AG09309 (cell line): ENCODE measurements around the gene MAMSTR.
"Not testable (repeated sequence)": the region's sequence is repeated elsewhere in the genome, so short reads cannot be mapped to it uniquely, and the experiment has no call there.

Source experiments
- DNase-seq: peaks from one replicate; pipeline ENCODE4 v3.0.0-alpha.2; 2010; ENCODE audit warnings: low read depth
- H3K4me3 ChIP-seq: 2 replicates; pipeline ENCODE4 v1.5.1; 2011; ENCODE audit warnings: mild to moderate bottlenecking, low read depth, low read length, moderate library complexity; ENCODE audit not compliant: control insufficient read depth
- CTCF ChIP-seq: IDR thresholded peaks from 2 replicates; pipeline ENCODE4 v1.5.1; 2011; ENCODE audit warnings: mild to moderate bottlenecking, low read depth, low read length, inconsistent platforms; ENCODE audit not compliant: insufficient read depth, control insufficient read depth; ENCODE audit errors: missing control alignments

MAMSTR gene

DNA sequence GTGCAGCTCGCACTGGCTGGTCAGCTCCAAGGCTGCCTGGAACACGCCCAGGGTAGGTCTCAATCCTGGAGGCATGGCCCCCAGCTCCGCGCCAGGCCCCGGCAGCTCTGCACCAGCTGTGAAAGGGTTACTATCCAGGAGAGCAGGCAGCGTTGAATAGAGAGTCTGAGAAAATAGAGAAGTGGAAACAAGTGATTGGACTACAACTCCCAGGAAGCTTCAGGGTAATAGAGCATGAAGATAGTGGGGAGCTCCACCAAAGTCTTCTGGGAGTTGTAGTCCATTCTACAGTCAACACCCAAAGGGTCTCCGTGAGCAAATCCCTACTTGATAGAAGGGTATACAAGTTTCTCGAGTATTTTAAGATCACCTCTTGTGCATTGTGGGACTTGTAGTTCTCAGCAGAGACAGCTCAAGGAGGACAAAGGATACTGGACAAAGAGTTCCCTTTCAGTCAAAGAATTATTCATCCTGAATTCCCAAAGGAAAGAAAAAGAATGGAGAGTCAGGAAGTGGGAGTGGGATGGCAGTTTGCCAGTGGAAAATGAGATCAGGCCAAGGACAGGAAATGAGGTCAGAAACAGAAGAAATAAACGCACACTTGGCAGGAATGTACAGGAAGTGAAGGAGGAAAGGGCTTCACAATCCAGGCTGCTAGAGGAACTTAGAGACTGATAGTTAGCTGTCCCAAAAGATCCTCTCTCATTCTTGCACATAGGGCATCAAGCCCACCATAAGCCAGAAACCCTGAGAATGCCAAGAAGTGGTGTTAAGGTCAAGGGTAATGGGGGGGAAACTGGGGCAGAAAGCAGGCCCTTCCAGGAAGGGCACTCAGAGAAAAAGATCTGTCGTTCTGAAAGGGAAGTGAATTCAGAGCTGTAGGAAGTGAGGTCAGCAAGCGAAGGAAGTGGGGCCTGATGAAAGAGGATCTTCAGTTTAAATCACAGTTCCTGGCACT lies 5.5 kb upstream of the MAMSTR start:
- DNase-seq: no peak
- H3K4me3 ChIP-seq: no peak overlapping the region
- TF ChIP-seq CTCF: no peak

- TF ChIP-seq CTCF: no peak
- no peak for DNase-seq
- no peak overlapping the region for H3K4me3 ChIP-seq
Measured at GRCh38 chr19:48722196-48722708, 2.7 kb upstream of the MAMSTR start.

DNA sequence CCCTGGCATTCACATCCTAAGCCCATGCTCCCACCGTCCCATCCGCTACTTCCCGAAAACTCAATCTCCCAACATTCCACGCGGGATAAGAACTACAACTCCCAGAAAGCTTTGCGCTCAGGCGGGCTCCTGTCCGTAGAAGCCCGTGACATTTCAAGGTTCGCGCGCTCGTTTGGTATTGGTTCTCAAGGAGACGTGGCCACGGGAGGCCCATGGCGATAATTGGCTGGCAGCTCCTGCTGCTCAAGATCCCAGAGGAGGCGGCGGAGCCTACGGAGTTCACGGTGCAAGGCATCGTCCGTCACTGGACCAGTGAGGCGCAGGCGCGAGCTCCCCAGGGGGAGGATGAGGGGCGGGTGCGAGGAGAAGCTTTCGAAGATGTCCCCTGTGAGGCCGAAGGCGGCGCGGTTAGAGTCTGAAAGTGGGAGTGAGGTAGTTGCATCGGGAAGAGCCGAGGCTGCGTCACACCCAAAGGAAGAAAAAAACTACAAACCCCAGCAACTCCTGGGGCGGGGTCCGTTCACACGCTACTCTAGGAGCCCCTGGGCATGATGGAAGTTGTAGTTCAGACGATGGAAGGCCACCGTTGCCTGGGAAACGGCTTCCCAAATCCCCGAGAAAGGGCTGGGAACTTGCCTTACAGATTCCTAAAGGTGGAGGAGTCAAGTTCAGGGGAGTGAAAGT lies 1.2 kb upstream of the MAMSTR start:
- DNase-seq: peak; percentile 97
- TF ChIP-seq CTCF: no peak
- H3K4me3 ChIP-seq: peak overlapping the region; percentile 82

DNA sequence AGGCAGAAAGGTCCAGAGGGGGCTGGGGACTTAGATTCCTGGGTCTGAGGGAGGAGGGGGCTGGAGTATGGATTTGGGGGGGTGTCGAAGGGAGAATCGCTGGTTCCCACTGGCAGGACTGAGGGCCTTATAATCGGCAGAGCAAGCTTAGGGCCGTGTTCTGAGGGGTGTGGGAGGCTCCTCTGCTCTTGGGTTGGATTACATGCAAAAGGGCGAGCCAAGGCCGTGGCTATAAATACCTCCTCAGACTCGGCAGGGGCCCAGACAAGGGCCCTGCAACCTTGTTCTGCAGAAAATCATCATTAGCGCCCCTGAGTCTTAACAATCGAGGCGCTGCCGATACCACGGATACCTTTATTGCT lies 707 bp upstream of the MAMSTR start:
- H3K4me3 ChIP-seq: peak overlapping the region; percentile 16
- TF ChIP-seq CTCF: no peak
- no peak for DNase-seq

DNA sequence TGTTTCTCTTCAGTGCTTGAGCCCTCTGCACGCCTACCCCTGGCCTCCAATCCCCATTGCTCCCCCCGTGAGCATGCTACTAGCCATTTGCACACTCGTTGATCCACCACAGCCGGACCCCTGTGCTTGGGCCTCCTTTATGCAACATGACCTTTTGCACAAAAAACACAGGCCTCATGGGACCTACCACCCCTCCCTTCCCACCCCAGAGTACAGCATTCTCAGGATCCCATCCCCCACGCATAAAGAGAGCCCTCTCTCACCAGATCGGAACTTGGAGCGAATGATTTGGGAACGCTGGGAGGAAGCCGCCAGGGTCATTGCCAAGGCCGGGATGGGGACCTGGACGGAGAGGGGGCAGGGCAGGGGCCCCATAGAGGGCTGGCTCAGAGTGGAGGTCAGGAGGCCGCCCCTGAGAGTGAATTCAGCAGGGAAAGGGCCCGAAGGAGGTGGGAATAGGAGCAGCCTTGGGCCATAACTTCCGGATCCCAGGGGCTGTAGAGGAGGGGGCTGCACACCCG lies 754 bp downstream of the MAMSTR start:
- no peak for TF ChIP-seq CTCF
- no peak for DNase-seq

DNA sequence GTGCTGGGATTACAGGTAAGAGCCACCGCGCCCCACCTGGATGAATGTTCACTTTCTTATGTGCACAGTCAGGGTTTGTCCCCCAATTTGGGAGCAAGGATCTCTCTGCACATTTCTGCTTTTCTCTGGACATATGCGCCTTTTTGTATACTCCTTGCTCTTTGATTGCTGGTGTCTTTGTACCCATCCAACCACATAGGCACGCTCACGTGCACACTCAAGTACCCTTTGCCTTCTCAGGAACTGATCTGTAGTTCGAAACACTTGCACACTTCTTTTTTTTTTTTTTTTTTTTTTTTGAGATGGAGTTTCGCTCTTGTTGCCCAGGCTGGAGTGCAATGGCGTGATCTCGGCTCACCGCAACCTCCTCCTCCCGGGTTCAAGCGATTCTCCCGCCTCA lies 1.4 kb downstream of the MAMSTR start:
- DNase-seq, H3K4me3 ChIP-seq: not testable (repeated sequence)

More for the DNA sequence above, 754 bp downstream of the MAMSTR start:
- H3K4me3 ChIP-seq: no peak overlapping the region
